GM18511 (cell line): ENCODE measurements around the gene CPSF3.

Source experiments
- ATAC-seq: cut with Tn5 transposase; IDR thresholded peaks from one replicate; pipeline ENCODE4 v1.9.1; 2021; ENCODE audit warnings: mild to moderate bottlenecking, moderate library complexity; ENCODE audit not compliant: unreplicated experiment

Gene CPSF3

DNA sequence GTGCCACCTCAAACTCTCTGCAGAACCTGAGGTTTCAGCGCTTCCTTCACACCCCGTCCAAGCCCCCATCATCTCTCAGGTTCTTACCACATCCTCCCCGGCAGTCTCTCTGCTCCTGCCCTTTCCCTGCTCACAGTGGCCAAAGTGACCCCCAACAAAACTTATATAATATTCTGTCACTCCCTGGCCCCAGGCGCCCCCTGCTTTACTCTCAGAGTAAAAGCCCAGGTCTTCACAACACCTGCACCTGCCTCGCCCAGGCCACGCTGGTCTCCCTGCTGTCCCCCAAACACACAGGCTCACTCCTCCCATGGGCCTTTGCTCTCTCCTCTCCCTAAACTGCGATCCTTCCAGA is 6.5 kb upstream of the CPSF3 start:
- ATAC-seq, result no peak

DNA sequence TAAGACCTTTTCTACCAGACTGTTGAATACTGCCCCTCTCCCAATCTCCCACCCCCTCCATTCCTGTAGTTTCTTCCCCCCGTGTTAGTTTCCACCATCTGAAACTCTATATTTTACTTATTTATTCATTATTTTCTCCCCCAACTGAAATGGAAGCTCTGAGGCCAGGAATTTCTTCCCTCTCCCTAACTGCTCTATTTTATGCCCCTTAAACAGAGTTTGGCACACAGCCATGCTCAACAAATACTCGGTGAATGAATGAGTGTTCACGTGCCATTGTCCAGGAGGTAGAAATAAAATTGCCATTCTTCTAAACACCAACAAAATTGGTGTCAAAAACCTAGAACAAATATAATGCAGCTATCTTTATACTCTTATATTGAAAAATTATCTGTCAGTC is 5.7 kb upstream of the CPSF3 start:
- no peak for ATAC-seq

DNA sequence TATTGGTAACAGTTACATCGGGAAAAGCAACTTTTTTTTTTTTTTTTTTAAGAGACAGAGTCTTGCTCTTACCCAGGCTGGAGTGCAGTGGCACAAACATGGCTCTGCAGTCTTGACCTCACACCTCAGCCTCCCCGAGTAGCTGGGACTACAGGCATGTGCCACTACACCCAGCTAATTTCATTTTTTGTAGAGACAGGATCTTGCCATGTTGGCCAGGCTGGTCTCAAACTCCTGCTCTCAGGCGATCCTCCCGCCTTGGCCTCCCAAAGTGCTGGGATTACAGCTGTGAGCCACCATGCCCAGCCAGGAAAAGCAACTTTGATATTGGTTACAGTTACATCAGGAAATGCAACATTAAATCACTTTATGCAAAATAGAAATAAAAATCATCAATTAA is 4.7 kb upstream of the CPSF3 start:
- no peak for ATAC-seq

DNA sequence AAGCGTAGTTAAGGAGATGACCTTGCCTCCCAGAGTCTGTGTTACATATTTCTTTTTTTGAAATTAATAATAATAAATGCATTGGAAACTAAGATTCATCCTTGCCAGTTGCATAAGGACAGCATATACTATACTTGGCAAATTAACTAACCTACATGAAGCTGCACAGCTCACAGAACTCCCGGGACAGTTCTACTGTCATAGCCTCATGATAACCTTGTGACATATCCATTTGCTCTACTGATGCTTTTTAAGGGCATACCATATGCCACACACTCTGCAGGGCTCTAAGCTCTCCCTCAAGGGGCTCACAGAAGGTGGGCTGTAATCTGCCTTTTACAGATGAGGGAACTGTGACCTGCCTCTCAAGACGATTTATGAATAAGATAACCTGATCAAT is 3.9 kb upstream of the CPSF3 start:
- no peak for ATAC-seq

DNA sequence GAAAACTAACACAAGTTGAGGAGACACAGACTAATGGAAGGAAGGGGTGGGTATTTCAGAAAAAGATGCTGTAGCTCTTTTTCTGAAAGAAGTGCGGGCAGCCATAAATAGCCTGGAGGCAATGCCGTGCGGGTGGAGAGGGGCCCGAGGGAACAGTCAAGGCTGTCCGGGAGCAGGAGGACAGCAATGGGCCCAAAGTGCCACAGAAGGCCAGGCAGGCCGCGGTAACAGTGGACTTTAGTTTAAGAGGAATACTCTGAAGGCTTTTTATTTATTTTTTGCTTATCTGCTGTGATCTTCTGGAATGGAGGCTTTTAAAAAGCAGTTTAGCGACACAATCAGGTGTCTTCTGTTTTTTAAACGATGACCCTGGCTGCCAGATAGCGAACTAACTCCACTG is 3.0 kb upstream of the CPSF3 start:
- no peak for ATAC-seq

DNA sequence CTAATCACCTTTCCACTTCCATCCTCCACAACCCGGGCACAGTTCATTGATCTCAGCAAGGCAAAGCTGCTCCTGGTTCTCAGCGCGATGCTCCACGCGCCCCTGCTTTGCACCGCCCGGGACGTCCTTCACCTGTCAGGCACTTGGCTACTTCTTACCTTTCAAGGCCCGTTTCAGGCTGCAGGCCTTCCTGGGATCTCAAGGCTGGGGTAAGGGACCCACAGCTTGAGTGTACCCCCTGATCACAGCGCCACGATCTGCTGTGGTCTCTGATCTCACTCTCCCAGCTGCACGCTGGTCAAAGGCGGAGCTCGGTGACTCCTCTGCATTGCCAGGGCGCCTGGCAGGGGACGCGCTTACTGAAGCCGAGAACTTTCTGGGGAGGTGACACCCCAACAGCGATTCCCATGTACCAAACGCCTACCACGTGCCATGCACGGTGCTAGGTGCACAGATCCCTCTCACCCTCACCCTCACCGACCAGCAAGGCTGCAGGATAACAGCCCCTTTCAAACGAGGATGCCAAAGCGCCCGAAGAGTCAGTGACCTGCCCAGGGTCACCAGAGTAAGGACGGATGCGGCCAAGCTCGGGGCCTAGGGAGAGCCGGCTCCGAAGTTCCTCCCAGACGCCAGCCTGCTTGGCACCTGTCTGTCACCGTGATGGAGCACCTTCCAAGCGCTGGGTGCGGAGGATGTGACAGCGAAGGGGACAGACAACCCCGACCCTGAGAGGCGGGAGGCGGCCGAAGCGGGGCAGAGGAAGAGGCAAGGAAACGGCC is 944 bp upstream of the CPSF3 start:
- ATAC-seq, result peak; percentile 42

DNA sequence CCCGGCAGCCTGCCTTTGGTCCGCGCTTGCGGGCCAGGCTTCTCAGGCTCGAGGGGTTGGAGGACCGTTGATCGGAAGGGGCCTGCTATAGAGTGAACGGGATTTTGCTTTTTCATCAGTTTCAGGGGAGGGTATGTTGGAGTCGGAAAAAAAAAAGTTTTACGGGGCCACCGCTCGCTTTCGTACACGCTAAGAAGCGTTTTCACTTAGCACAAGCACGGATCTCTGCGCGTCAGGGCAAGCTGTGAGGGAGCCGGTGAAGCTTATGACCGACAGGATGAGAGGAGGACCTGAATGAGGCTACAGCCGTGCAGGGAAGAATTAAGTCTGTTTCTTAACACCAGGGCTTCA is 443 bp downstream of the CPSF3 start:
- peak; percentile 17 for ATAC-seq

DNA sequence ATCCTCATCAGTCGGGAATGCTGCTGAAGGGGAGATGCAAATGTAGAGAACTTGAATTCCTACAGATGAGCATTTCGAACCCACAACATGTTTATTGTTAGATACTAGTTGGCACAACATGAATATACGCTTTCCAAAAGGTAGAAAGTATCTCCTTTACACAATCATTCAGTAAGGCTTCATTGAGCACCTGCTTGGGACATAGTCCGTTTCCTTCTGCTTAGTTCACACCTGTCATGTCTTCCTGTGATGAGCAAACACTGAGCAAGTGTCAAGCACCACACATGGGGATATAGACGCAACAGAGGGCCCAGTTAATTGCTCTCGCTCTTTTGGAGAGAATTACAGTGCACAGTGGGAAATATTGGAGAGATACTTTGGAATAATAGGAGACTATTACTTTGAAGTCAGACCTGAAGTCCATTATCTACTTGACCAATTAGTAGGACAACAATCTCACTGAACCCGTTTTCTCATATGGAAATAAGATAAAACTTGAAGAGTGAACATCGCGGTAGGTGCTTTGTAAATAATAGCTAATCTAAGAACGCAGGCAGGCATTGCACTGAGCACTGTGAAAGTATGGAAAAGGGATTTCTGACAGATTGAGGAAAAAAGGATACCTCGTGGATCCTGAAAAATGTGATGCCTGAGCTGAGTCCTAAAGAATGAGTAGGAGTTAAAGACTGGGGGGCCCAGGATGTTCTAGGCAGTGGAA is 1.2 kb downstream of the CPSF3 start:
- ATAC-seq, result no peak

DNA sequence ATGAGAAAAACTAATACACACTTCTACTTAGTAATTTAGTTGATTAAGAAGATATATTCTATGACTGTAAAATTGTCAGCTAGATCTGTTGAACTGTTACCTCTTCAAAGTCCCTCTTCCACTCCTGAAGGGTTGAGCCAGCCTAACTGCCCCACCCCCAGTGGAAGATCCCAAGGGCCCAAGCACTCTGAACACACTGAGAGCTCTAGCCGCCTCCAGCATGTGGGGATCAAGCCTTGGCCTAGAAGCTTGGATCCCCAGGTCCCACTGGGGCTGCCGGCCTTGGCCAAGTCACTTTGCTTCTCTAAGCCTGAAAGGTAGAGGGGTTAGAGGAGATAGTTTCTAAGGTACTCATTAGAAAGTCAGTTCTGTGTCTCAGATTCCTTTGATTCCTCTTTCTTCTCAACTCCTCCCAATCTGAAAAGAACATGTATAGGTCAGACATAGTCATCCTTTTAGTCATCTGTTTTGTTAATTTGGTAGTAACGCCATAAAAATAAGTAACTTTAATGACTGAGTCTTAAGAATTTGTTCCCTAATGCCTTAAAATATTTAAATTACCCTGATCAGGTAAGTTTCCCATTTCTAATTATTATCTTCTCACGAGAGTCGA is 5.6 kb downstream of the CPSF3 start:
- ATAC-seq, result no peak

DNA sequence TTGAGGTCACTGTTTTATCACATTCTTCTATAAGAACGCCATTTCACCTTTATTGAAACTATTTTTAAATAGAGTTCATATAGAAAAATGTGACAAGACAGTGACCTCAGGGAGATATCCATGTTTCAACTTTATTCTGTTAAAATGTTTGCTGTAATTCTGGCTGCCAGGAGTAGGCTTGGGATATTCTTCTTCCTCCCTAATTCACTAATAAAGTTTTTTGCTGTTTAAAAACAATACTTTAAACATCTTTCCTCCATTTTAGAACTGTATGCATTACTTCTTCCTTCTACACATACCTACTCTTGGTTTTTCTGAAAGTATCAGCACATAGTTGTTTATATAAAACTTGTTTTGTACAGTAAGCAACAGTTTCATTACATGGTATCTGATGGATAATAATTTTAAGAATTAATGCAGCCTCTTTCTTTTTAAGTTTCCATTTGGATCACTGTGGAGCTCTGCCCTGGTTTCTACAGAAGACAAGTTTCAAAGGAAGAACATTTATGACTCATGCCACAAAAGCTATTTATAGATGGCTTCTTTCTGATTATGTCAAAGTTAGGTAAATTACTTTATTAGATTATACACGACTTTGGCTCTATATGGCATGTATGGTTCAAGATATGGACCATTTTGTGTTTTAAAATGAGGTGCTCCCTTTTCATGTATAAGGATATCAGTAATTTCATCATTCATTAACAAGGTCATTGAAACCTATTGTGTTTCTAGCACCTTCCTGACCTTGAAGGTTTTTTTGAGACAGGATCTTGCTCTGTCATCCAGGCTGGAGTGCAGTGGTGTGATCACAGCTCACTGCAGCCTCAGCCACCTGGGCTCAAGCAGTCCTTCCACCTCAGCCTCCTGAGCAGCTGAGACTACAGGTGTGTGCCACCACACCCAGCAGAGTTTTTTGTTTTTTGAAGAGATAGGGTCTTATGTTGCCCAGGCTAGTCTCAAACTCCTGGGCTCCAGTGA is 7.2 kb downstream of the CPSF3 start:
- ATAC-seq, result no peak

DNA sequence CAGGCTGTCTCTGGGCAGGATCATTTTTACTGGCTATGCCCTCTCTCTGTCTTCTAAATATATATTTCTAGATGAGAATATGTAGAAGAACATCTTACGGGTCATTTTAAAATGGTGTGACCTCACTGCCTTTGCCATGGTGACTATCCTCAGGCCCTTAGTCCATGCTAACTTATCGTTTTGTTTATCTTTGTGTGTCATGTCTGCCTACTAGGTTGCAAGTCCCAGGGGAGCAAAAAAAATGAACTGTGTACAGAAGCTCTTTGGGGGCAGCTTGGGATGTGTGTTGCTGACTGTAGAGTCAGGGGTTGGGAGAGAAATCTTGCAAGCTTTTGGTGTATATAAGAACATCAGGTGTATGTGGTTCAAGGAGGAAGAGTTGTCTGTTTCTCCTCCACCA is 11.0 kb downstream of the CPSF3 start:
- ATAC-seq, result no peak

DNA sequence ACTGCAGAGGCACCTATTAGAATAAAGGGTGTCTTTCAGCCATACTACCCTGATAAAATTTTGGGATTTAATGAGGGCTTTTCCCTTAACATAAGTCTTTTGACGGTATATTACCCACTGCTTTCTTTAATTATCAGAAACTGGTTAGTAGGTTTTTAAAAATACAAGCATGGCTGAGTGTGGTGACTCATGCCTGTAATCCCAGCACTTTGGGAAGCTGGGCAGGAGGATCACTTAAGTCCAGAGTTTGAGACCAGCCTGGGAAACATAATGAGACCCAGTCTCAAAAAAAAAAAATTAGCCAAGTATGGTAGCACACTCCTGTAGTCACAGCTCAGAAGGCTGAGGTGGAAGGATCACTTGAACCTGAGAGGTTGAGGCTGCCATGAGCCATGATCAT is 16.1 kb downstream of the CPSF3 start:
- ATAC-seq, result no peak

DNA sequence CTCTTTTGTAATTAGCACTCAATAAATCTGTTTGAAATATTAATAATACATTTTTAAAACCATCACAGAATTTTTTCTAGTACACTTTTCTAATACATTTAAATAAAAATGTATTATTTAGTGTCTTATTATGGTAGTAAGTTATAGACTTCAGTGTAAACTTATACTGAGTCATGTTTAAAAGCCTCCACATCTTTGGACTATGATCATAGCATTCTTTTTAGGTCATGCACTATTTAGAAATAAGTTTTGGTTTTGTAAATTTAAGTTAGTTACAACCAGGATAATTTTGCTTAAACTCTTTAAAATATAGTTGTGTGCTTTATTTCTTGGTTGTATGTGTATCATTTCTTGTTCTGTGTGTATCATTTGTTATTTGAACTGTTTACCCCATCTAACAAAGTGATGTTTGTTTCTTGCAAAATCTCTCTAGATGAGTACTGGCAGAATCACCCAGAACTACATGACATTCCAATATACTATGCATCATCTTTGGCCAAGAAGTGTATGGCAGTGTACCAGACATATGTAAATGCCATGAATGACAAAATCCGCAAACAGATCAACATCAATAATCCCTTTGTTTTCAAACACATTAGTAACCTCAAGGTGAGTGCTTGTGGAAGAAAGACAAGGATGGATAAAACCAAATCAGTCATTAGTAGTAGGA is 16.7 kb downstream of the CPSF3 start:
- no peak for ATAC-seq

DNA sequence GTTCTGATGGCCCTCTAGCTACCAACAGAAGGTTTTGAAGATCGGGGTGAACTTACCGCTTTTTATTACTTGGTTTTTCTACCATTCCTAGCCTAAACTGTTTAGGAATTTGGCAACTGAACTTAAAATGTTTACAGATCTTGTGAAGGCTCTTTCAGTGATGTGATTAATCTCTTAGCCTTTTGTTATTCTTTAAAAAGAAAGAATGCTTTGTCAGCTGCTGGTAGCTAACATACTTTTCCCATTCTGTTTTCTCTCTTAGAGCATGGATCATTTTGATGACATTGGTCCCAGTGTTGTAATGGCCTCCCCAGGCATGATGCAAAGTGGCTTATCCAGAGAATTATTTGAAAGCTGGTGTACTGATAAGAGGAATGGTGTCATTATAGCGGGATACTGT is 18.1 kb downstream of the CPSF3 start:
- ATAC-seq, result no peak

DNA sequence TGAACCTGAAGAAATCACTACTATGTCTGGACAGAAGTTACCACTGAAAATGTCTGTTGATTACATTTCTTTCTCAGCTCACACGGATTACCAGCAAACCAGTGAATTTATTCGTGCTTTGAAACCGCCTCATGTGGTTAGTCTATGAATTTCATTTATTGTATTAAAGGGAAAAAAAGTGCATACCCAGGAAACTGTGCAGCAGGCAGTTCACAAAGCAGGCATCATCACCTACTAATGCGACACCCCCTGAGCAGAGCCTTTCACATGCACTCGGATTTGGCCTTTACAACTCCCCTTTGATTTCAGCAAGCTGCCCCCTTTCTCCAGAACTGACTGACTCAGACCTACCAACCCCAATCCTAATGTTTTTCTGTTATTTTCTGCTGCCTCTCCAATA is 20.1 kb downstream of the CPSF3 start:
- ATAC-seq, result no peak

DNA sequence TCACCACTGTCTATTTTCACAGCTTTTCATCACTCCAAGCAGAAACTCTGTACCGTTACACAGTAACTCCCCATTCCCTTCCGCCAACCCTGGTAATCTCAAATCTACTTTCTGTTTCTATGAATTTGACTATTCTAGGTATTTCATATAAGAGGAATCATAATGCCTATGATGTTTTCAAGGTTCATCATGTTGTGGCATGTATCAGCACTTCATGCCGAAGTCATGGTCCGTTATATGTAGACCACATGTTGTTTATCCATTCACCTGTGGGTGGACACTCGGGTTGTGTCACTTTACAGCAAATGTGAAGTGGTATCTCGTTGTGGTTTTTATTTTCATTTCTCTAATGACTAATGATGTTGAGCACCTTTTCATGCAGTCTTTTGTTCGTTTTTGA is 21.6 kb downstream of the CPSF3 start:
- no peak for ATAC-seq

DNA sequence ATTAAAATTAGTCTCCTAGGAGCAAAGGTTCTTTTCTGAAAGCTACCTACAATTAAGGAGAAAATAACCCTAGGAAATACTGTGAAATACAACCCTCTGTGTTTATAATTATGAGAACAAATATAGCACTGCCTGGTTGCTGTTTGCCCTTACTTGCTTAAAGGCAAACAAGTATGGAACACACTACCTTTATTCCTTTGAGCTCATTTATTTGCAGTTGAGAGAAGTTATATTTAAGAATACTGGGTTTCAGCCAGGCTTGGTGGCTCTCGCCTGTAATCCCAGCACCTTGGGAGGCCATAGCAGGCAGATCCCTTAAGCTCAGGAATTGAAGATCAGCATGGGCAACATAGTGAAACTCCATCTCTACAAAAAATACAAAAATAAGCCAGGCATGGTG is 27.8 kb downstream of the CPSF3 start:
- no peak for ATAC-seq

DNA sequence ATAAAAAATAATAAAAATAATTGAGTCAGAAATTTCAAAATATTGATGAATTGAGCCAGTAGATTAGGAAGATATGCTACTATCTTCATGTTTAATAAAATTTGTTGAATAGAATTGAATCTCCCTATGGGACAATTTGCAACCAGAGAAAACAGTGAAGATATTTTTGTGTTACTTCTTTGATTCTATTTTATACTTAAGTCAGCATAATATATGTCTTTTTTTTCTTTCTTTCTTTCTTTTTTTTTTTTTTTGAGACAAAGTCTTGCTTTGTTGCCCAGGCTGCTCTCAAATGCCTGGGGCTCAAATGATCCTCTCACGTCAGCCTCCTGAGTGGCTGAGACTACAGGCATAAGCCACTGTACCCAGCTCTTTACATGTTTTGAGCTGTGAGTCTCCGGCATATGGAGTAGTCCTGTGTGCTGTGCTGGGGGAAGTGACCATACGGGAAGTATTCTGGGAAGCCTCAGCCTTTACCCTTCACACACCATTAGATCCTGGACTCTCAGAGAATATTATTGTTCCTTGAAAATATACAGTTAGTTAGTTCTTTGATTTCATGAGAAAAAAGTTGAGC is 37.1 kb downstream of the CPSF3 start:
- ATAC-seq, result no peak

DNA sequence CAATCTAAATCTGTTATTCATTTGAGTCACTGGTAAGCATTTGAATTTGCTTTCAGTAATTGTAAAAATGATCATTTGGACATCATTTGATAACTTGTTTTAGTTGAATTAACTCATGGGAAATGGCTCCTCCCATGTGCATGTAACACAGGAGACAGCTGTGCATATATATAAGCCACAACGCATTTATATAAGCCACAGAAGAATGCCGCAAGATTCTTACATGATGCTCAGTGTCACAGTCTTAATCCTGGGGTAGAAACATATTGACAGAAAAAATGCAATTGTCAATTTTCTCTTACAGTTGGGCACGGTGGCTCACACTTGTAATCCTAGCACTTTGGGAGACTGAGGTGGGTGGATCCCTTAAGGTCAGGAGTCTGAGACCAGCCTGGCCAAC is 37.6 kb downstream of the CPSF3 start:
- no peak for ATAC-seq

DNA sequence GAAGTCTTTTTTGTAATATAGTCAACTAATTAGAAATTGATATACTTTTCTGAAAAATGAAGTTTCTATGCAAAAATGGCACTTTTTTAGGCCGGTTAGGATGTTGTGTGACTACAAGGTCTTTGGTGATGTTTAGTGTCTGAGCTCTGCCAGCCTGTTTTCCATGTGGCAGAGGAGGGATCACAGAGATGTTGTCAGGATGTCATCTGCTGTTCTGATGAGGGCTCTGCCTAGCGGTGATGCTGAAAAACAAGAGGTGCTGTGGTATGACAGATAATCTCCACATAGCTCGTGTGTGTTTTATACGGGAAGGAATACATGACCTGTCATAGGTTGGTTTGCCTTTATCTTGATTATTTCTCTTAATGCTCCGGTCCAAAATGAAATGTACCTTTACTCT is 38.9 kb downstream of the CPSF3 start:
- ATAC-seq, result no peak
